ENCODE results near the gene P3R3URF.

DNA sequence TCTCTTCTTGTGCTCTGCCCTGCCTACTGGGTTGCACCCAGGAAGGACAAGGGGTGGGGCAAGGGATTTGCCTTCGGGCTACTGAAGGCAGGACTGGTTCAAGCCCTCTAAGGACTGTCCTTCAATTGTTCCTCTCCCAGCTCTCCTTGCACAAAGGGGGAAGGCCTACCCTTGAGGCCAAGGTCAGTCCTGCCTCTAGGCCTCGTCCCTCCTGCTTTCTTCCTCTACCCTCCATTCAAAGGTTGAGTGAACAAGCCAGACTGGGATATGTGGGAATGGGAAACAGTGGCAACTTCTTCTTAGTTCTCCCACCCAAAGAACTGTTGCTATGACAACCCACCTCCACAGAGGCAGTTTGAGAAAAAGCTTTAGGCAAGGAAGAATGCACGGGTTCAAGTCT lies 29.5 kb upstream of the P3R3URF start:
- TF ChIP-seq, protein P1, sequence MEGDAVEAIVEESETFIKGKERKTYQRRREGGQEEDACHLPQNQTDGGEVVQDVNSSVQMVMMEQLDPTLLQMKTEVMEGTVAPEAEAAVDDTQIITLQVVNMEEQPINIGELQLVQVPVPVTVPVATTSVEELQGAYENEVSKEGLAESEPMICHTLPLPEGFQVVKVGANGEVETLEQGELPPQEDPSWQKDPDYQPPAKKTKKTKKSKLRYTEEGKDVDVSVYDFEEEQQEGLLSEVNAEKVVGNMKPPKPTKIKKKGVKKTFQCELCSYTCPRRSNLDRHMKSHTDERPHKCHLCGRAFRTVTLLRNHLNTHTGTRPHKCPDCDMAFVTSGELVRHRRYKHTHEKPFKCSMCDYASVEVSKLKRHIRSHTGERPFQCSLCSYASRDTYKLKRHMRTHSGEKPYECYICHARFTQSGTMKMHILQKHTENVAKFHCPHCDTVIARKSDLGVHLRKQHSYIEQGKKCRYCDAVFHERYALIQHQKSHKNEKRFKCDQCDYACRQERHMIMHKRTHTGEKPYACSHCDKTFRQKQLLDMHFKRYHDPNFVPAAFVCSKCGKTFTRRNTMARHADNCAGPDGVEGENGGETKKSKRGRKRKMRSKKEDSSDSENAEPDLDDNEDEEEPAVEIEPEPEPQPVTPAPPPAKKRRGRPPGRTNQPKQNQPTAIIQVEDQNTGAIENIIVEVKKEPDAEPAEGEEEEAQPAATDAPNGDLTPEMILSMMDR (conservative IDR thresholded peaks at IDR 0.05), result no peak
- no peak for TF ChIP-seq EZH2 (IDR thresholded peaks at IDR 0.05; ENCODE audit: low read depth)
